Right lobe of liver (tissue), 4 donors: Measurements from ENCODE around the gene FLRT2.

Experiments used
- POLR2A ChIP-seq: fragments of 450-650 bp; IDR thresholded peaks from one replicate; pipeline ENCODE4 v1.6.1; 2017; ENCODE audit warnings: antibody characterized with exemption, mild to moderate bottlenecking
- TF ChIP-seq, protein P1 (sequence below), 4 donors: fragments of 200-600 bp in 3 of 4; fragments of 450-650 bp in 1 of 4; IDR thresholded peaks; one replicate each; pipeline versions ENCODE4 v1.5.1 to v1.8.0; 2016 to 2022; ENCODE audit warnings: antibody characterized with exemption in 4 of 4, mild to moderate bottlenecking in 2 of 4
- donor health status: DM: no; HTN: no; CAD: no.
- donor health status: DM: no; HTN: no; CAD: no.
- donor health status: DM: no; HTN: yes; CAD: no.

DNA sequence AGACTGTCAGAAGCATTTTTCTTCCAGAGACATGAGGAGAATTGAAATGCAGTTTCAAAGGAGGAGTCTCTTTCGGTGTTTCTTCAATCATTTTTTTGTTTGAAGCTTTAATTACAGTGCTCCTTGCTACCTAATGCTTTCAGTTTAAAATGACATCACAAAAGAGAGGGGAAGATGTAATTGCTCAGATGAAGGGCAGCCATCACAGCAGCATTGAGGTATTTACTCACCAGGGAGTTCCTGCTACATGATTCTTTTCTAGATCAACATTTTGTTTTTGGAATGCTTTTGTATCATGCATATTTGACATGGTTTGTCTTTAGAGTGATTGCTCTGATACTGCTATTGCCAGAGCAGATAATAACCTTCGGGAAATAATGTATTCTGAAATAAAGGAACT, 28.6 kb downstream of the FLRT2 start:
- TF ChIP-seq, protein P1, sequence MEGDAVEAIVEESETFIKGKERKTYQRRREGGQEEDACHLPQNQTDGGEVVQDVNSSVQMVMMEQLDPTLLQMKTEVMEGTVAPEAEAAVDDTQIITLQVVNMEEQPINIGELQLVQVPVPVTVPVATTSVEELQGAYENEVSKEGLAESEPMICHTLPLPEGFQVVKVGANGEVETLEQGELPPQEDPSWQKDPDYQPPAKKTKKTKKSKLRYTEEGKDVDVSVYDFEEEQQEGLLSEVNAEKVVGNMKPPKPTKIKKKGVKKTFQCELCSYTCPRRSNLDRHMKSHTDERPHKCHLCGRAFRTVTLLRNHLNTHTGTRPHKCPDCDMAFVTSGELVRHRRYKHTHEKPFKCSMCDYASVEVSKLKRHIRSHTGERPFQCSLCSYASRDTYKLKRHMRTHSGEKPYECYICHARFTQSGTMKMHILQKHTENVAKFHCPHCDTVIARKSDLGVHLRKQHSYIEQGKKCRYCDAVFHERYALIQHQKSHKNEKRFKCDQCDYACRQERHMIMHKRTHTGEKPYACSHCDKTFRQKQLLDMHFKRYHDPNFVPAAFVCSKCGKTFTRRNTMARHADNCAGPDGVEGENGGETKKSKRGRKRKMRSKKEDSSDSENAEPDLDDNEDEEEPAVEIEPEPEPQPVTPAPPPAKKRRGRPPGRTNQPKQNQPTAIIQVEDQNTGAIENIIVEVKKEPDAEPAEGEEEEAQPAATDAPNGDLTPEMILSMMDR (IDR thresholded peaks at IDR 0.05): no peak
- TF ChIP-seq POLR2A: no peak
